ENCODE results near the gene ZMPSTE24. TPM values are rescaled to one million over a fixed set of nuclear protein-coding genes. Genes with fewer than 3 reads are reported as not detected.

Gene ZMPSTE24
- total and polyA plus RNA-seq, 5 experiments from 2014 or later = 18.3 to 23.6 (median 20.8) TPM

DNA sequence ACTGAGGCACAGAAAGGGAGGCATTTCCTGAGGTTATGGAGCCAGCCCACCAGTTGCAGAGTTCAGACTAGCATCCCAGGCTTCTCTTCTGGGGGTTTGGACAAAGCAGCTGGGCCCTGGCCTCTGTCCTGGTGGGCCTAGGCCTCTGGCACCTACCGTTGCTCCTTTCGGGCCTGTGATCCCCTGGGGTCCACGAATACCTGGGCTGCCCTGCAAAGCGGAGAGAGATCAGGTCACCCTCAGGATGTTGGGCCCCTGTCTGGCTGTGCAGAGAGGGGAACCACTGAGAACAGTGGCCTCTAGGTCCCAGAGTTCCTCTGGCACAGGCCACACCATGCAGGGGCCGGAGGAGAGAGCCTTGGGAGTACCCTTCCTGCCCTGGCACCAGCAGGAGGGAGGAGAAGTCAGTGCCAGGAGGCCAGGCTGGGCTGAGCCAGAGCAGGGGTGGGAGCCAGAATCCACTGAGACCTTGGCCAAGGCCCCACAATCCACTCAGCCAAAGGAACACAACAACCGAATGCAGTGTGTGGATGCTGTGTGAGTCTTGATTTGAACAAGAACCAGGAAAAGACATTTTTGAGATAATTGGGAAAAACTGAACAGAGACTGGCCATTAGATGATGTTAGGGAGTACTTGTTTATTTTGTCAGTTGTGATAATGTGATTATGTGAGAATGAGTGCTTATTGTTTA is 50.1 kb downstream of the ZMPSTE24 start:
- DNase-seq = no peak
- H3K27ac Mint-ChIP-seq = no peak overlapping the region
- no peaks in the 10 kb centered on the region for H3K36me3 Mint-ChIP-seq
- no peaks in the 10 kb centered on the region for H3K9me3 Mint-ChIP-seq
- peaks cover 2 to 12% (median 5%) of the 10 kb centered on the region in 4 donors for H3K4me1 Mint-ChIP-seq
- H3K4me3 Mint-ChIP-seq = no peak overlapping the region
- no peaks in the 10 kb centered on the region for H3K27me3 Mint-ChIP-seq
- ATAC-seq = no peak
- POLR2A ChIA-PET = no interaction called here

DNA sequence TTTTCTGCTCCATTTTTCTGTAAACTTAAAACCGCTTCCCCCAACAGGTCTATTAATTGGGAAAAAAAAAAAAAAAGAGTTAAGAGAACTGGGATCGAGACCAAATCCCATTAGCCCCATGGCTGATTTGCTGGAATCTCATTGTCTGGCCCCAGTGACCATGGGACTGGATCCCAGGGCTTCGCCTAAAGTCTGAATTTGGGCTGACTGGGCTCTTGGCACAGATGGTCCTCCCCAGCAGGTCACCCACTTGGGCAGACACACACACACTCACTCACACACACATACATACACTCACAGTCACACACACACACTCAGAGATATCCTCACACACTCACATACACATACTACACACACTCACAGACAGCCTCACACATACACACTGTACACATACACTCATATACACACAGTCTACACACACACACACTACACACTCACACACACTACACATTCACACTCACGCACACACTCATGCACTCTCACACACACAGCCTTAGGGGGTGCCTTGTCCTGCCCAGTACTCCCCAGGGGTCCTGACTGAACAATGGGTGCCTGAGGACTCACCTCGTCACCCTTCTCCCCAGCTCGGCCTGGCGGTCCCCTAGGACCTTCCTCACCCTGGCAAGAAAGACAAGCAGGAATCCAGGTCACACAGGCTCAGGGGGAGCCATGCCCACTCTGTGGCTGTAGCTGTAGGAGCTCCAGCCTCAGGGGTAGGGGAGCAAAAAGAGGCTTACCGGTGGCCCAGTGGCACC is 51.5 kb downstream of the ZMPSTE24 start:
- no peak overlapping the region for H3K27ac Mint-ChIP-seq
- POLR2A ChIA-PET = no interaction called here
- no peaks in the 10 kb centered on the region for H3K9me3 Mint-ChIP-seq
- H3K4me3 Mint-ChIP-seq = no peak overlapping the region
- no peaks in the 10 kb centered on the region for H3K27me3 Mint-ChIP-seq
- H3K4me1 Mint-ChIP-seq = peaks cover 3 to 25% (median 9%) of the 10 kb centered on the region in 4 donors
- no peaks in the 10 kb centered on the region for H3K36me3 Mint-ChIP-seq
- ATAC-seq (no peak), DNase-seq (no peak)

DNA sequence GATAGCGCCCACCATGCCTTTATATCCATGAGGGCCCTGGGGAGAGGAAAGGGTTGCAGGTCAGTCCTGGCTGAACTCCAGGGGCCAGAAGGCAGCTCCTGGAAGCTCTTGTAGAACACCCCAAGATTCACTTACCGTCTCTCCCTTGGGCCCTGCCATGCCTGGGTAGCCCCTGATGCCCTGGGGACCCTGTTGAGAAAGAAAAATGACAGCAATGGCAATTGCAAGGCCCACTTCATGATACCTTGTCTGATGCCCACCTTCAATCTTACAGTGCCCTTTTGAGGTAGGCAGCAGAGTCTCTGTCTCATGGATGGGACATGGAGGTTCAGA is 52.1 kb downstream of the ZMPSTE24 start:
- DNase-seq = no peak
- Mint-ChIP-seq H3K27me3 (no peaks in the 10 kb centered on the region), H3K9me3 (no peaks in the 10 kb centered on the region), H3K4me3 (no peak overlapping the region), H3K36me3 (no peaks in the 10 kb centered on the region), H3K27ac (peak overlapping the region in 2 of 10 donors; percentile 50 to 54), H3K4me1 (peaks cover 4 to 31% (median 13%) of the 10 kb centered on the region in 4 donors)
- POLR2A ChIA-PET = no interaction called here
- no peak for ATAC-seq

DNA sequence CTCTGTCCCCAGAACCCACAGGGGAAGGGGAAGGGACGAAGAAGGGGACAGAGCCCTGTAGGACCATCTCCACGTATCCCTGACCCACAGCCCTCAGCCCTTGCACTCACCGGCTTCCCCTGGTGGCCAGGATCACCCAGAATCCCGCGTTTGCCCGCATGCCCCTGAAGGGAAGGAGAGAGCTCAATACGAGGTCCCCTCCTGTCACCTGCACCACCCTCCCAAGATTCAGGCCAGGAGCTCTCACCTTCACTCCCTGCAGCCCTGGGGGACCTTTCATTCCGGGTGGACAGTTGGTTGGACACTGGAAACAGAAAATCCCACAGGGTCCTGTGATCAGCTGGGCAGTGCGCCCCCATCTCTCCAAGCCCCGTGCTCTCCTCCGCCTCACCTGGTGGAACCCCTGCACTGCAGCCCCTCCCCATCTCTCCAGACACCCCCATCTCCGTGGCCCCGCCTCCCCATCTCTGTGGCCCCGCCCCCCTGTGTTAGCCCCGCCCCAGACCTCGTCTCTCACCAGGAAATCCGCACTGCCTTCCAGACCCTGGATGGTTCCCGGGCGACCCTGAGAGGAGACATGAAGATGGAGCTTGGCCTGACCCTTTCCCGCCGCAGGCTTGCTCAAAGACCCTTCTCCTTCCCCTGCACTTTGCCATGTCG is 53.1 kb downstream of the ZMPSTE24 start:
- no peaks in the 10 kb centered on the region for H3K36me3 Mint-ChIP-seq
- peak overlapping the region in 1 of 10 donors; percentile 41 for H3K4me3 Mint-ChIP-seq
- POLR2A ChIA-PET = no interaction called here
- ATAC-seq (no peak), DNase-seq (no peak)
- H3K9me3 Mint-ChIP-seq = no peaks in the 10 kb centered on the region
- H3K4me1 Mint-ChIP-seq = peaks cover 7 to 36% (median 21%) of the 10 kb centered on the region in 4 donors
- no peaks in the 10 kb centered on the region for H3K27me3 Mint-ChIP-seq
- H3K27ac Mint-ChIP-seq = peak overlapping the region in 1 of 10 donors; percentile 69

DNA sequence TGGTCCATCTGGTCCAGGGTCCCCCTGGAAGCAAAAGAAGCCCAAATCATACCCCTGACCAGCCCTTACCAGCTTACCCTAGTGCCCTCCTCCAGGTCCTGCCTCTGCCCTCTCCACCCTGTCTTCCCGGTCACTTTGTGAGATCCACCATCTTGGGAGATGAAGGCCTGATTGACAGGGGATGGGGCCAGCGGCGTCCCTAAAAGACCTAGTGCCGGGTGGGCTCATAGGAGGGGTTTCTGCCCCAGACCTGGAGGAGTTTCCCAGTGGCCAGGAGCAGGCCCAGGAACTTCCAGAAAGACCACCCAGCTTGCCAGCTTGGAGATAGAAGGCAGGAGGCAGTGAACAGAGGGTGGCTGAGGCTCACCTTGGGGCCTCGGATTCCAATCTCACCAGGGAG is 53.7 kb downstream of the ZMPSTE24 start:
- ATAC-seq (no peak), DNase-seq (no peak)
- H3K4me3 Mint-ChIP-seq = peak overlapping the region in 2 of 10 donors; percentile 11 to 22
- H3K27me3 Mint-ChIP-seq = no peaks in the 10 kb centered on the region
- POLR2A ChIA-PET = no interaction called here
- no peaks in the 10 kb centered on the region for H3K9me3 Mint-ChIP-seq
- peaks cover 7 to 36% (median 24%) of the 10 kb centered on the region in 4 donors for H3K4me1 Mint-ChIP-seq
- no peaks in the 10 kb centered on the region for H3K36me3 Mint-ChIP-seq
- H3K27ac Mint-ChIP-seq = peak overlapping the region in 4 of 10 donors; percentile 22 to 81 (median 42)

DNA sequence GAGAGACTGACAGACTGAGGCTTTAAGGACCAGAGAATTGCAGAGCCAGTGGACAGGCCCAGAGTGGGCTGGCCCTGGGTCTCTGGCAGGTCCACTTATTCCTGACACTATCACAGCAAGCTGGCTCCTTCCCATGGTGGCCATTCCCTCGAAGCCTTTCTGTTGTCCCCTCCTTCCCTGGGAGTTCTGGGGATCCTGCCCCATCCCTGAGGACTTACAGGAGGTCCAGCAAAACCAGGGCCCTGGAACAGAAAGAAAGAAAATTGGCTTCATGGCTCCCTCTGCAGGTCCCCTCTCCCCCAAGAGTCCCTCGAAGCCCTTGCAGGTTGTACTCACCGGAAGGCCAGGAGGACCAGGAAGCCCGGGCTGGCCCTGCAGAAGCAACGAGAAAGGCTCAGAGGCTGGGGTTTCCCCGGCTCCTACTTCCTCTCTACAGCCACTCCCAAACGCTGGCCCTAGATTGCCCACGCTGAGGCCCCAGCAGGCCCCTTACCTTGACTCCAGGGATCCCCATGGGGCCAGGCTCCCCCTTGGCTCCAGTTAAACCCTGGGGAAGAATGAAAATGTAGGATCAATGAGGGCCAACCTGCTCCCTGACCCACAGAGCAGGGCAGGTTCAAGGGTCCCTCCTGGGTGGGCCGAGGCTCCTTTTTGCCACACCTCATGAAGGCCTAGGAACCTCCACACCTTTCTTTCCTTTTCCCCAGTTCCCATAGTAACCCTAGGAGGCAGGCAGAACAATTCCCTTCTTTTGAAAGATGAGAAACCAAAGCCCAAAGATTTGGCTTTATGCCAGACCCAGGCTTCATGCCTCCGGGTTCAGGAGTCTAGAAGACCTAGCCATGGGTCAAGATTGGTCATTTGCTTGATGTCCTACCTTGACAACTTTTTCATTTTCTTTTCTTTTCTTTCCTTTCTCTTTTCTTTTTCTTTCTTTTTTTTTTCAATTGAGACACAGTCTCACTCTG is 54.5 kb downstream of the ZMPSTE24 start:
- ATAC-seq = no peak
- peaks cover 10 to 38% (median 29%) of the 10 kb centered on the region in 4 donors for H3K4me1 Mint-ChIP-seq
- H3K9me3 Mint-ChIP-seq = no peaks in the 10 kb centered on the region
- no peaks in the 10 kb centered on the region for H3K36me3 Mint-ChIP-seq
- peak overlapping the region in 7 of 10 donors; percentile 31 to 67 (median 47) for H3K27ac Mint-ChIP-seq
- DNase-seq = peak in 1 of 10 donors; percentile 24
- peaks cover 0 to 1% (median 0%) of the 10 kb centered on the region in 5 donors for H3K27me3 Mint-ChIP-seq
- POLR2A ChIA-PET = interaction anchor here (3.7 kb wide), 1 partner anchor 54 kb away, joined by 13 read pairs; the partner anchor contains the start of gene ZMPSTE24
- peak overlapping the region in 3 of 10 donors; percentile 4 to 61 (median 15) for H3K4me3 Mint-ChIP-seq

DNA sequence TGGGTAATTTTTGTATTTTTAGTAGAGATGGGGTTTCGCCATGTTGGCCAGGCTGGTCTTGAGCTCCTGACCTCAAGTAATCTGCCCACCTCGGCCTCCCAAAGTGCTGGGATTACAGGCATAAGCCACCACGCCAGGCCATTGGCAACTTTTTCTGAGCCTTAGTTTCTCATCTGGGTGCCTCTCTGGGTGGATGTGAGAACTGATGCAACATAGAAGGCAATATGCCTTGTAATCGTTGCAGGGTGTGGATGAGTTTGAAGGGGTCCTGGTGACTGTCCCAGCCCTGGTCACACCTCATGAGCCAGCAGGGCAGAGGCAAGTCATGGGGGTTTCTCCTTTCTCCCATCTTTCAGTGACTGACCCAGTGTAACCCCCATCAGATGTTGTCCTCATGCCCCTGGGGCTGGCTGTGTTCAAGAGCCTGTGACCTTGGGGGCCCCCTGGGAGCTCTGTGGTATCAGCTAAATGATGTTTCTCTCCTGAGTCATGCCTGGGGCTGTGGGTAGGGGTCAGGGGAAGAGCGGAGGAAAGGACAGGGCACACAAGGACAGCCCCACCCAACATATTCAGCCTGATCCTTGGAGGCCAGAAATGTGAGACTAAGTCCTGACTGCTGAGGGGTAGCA is 55.4 kb downstream of the ZMPSTE24 start:
- Mint-ChIP-seq H3K27me3 (peaks cover 0 to 8% (median 5%) of the 10 kb centered on the region in 5 donors), H3K27ac (peak overlapping the region in 5 of 10 donors; percentile 48 to 69 (median 60)), H3K9me3 (no peaks in the 10 kb centered on the region), H3K36me3 (no peaks in the 10 kb centered on the region), H3K4me1 (peaks cover 16 to 44% (median 35%) of the 10 kb centered on the region in 4 donors), H3K4me3 (peak overlapping the region in 3 of 10 donors; percentile 4 to 61 (median 15))
- DNase-seq = no peak
- POLR2A ChIA-PET = interaction anchor here (3.7 kb wide), 1 partner anchor 55 kb away, joined by 13 read pairs; the partner anchor contains the start of gene ZMPSTE24
- no peak for ATAC-seq

DNA sequence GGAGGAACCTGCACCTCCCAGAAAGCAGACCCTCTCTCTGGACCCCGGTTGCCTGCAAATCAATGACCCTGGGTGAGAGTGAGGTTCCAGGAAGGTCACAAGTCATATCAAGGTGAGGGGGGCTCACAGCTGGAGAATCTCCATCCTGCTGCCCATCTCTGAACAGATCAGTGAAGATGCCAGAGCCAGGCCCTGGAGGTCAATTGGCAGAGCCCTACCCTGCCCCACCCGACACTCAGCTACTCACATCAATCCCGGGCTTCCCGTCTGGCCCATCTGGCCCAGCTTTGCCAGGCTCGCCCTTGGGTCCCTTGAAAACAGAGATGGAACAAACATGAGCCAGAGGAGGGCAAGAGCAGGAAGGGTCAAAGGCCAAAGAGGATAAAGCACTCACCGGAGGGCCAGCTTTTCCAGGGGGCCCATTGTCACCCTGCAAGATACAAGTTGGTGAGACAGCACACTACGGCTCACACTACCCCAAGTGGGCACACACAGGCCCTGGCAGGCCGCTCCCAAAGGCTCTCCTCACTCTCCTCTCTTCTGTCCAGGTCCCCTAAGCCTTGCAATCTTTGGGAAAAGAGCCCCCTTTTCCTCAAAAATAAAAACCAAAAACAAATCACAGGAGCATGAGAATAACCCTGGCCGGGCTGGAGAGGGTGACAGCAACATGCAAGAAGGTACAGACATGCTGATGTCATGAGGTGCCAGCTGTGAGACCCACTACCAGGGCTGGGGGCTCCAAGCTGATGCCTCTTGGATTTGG is 56.1 kb downstream of the ZMPSTE24 start:
- peak overlapping the region in 6 of 10 donors; percentile 34 to 92 (median 86) for H3K27ac Mint-ChIP-seq
- H3K4me1 Mint-ChIP-seq = peaks cover 19 to 50% (median 40%) of the 10 kb centered on the region in 4 donors
- H3K4me3 Mint-ChIP-seq = peak overlapping the region in 9 of 10 donors; percentile 4 to 94 (median 88)
- H3K27me3 Mint-ChIP-seq = peaks cover 0 to 11% (median 5%) of the 10 kb centered on the region in 5 donors
- POLR2A ChIA-PET = interaction anchor here (1.0 to 3.9 kb wide), 6 partner anchors 24 to 152 kb away, joined by 3 to 15 read pairs (median 5); partner anchors contain the start of gene ZMPSTE24
- ATAC-seq (no peak), DNase-seq (no peak)
- no peaks in the 10 kb centered on the region for H3K36me3 Mint-ChIP-seq
- H3K9me3 Mint-ChIP-seq = no peaks in the 10 kb centered on the region

DNA sequence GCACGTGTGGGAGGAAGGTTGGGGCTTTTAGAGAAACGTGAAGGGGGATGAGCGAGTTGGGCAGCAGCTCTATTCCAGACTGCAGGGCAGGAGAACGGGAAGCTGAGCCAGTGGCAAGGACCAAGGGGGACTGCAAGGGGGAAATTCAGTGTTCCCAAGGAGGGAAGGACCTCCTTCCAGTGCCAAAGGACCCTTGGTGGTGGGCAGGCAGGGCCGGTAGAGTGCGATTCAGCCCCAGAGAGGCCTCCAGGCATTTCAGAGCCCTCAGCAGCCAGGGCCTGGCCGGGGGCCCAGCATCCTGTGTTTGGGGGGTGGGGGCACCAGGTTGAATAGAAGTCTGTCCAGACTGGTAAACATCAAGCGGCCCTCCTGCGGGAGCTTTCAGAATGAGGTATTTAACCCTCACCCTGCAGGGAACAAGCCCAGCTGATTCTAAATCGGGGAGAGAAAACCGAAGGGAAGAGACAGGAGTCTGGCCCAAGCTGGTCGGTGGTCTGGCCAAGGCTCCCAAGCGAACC is 56.7 kb downstream of the ZMPSTE24 start:
- DNase-seq (no peak), ATAC-seq (no peak)
- H3K36me3 Mint-ChIP-seq = no peaks in the 10 kb centered on the region
- peaks cover 19 to 50% (median 40%) of the 10 kb centered on the region in 4 donors for H3K4me1 Mint-ChIP-seq
- peaks cover 0 to 11% (median 6%) of the 10 kb centered on the region in 5 donors for H3K27me3 Mint-ChIP-seq
- peak overlapping the region; percentile 32 to 93 (median 87) for H3K27ac Mint-ChIP-seq
- H3K9me3 Mint-ChIP-seq = no peaks in the 10 kb centered on the region
- peak overlapping the region; percentile 82 to 94 (median 91) for H3K4me3 Mint-ChIP-seq
- POLR2A ChIA-PET = interaction anchor here (1.0 to 3.9 kb wide), 11 partner anchors 24 to 275 kb away, joined by 3 to 15 read pairs (median 5); partner anchors contain the start of genes CAP1, SMAP2 and ZMPSTE24

DNA sequence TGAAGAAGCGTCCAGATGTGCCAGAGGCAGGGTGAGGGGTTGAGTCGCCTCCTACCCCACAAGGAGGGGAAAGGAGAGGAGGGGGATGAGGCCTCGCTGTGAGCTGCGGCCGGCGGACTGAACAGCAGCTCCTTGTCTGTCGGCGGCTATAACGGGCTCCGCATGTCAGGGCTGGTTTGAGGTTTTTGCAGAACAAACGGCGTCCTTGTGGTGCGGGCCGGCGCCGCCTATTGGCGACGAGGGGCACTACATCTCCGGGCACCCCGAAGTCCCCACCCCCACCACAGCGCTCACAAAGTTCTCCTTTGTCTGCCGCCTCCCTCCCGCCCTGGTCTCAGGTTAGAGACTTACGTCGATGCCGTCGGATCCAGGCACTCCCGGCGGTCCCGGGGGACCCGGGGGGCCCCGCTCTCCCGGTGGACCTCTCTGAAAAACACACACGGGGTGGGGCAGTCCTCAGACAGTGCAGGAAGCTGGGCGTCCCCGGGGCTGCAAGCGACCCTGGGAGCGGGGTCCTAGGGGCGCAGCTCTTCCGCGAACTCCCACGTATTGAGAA is 57.3 kb downstream of the ZMPSTE24 start:
- Mint-ChIP-seq H3K27ac (peak overlapping the region in 9 of 10 donors; percentile 32 to 93 (median 91)), H3K27me3 (peaks cover 0 to 11% (median 6%) of the 10 kb centered on the region in 5 donors), H3K36me3 (no peaks in the 10 kb centered on the region), H3K4me1 (peaks cover 19 to 50% (median 40%) of the 10 kb centered on the region in 4 donors), H3K9me3 (no peaks in the 10 kb centered on the region), H3K4me3 (peak overlapping the region; percentile 82 to 94 (median 91))
- peak; percentile 79 to 91 (median 85) for DNase-seq
- ATAC-seq = peak; percentile 60 to 76
- POLR2A ChIA-PET = interaction anchor here (0.5 to 3.9 kb wide), 17 partner anchors 23 to 338 kb away, joined by 3 to 15 read pairs (median 4); partner anchors contain the start of genes CAP1, SMAP2 and ZMPSTE24
